GM12891 (cell line): ENCODE data around the gene STPG2.

Experiments used
- POLR2A ChIP-seq: IDR thresholded peaks from 2 replicates; pipeline ENCODE4 v1.6.1; 2011; ENCODE audit warnings: low read depth, low read length, control low read depth
- POLR2AphosphoS5 ChIP-seq: IDR thresholded peaks from 2 replicates; pipeline ENCODE4 v1.6.1; 2011; ENCODE audit warnings: low read depth, low read length, control low read depth
- TAF1 ChIP-seq: IDR thresholded peaks from 2 replicates; pipeline ENCODE4 v1.6.1; 2011; ENCODE audit warnings: low read depth, low read length, control low read depth

- no peak for TF ChIP-seq POLR2A
- TF ChIP-seq TAF1 = no peak
- no peak for TF ChIP-seq POLR2AphosphoS5
These were observed 390.7 kb downstream of the STPG2 start for GRCh38 chr4:97752599-97752998.
